ENCODE measurements around the gene POTEJ.
"Not testable (repeated sequence)": the region's sequence is repeated elsewhere in the genome, so short reads cannot be mapped to it uniquely, and the experiment has no call there.

Gene POTEJ

DNA sequence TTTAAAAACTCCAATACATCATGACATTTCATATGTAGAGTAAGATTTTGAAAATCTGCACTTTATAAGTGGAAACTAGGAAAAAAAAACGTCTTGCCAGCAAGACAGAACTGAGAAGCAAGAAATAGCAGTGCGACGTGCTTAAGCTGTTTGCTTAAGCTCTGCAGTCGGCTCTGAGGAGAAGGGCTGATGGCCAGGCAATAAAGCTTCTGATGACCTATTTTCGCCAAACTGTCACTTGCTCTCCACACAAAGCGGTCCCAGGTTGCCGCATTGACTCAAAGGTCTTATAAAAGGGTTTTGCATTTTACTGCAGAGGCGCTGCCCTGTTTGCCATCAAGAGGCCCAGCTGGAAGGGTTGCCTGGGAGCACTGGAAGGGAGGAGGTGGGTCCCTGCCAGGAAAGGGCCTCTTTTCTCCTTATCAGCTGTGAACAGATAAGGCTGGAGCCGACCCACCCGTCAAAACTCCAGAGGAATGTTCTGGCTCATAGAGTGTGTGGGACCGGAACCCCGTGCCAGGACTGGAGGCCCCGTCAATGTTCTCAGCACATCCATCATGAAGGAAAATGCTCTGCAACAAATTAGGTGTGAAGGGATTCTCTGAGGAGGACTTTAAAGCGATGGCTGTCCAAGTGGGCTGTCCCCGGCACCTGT, 9.5 kb upstream of the POTEJ start:
- DNase-seq (ENCODE audit: low read depth in 2 of 2): not testable (repeated sequence)

GRCh38 chr2:130608276-130609001, 2.8 kb upstream of the POTEJ start:
- not testable (repeated sequence) for DNase-seq (ENCODE audit: low read depth in 2 of 2)

DNA sequence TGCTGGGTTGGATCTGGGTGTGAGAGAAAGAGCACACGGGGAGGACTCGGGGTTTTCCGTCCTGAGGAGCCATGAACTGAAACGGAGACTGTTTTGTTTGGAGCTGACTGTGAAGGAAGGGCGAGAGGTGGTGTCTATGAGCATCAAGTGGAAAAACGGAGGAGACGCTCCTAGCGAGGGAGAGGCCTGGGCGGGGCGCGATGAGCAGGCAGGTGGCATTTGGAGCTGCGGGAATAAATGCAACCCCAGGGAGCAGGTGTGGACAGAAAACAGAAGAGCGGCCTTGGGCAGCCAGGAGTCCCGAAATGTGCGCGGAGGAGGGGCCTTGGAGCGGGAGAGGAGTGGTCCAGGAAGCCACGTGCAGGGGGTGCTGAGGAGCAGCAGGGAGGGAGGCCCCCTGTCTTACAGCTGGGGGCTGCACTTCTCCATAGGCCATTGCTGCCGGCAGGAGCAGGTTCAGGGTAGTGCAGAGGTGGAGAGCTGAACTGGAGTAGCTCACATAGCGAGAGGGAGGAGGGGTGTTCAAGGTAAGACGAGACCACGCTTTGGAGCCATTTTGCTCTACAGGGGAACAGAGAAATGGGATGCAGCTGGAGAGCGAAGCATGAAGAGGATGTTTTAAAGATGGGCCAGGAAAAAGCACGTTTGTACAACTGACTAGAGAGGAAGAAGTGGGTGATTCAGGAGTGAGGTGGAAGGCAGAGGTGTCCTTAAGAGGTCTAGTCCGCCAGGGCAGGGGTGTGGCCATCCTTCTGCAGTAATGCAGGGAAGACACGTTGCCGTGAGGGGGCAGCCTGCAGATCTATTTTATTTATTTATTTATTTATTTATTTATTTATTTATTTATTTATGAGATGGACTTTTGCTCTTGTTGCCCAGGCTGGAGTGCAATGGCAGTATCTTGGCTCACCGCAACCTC, 2.0 kb upstream of the POTEJ start:
- DNase-seq (ENCODE audit: low read depth in 2 of 2): not testable (repeated sequence)

- not testable (repeated sequence) for DNase-seq (ENCODE audit: low read depth in 2 of 2)
Measured at GRCh38 chr2:130610486-130610885, 754 bp upstream of the POTEJ start.

DNA sequence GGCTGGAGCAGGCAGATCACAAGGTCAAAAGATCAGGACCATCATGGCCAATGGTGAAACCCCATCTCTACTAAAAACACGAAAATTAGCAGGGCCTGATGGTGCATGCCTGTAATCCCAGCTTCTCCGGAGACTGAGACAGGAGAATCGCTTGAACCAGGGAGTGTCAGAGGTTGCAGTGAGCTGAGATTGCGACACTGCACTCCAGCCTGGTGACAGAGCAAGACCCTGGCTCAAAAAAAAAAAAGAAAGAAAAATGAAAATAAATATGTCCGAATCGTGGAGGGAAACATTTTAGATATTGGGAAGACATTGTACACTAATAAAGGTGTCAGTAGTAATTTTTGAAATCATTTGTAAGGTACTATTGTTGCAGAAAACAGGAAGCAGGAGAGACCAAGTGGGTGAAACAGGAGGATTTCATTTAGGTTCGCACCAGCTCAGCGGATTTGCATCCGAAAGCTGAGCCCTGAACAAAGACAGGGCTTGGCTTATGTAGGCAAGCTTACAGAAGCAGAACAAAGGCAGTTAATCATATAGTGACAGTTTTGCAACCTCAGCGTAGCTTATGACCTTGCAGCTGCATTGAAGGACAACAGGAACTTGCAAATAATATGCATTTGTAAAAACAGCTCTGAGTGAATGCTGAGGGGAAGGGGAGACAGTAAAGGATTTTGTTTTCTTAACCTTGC, 17.7 kb downstream of the POTEJ start:
- not testable (repeated sequence) for DNase-seq (ENCODE audit: low read depth in 2 of 2)

GRCh38 chr2:130638973-130639372, 27.7 kb downstream of the POTEJ start:
- DNase-seq (ENCODE audit: low read depth in 2 of 2): not testable (repeated sequence)

GRCh38 chr2:130641688-130642087, 30.4 kb downstream of the POTEJ start:
- not testable (repeated sequence) for DNase-seq (ENCODE audit: low read depth in 2 of 2)

GRCh38 chr2:130649285-130649684, 38.0 kb downstream of the POTEJ start:
- DNase-seq (ENCODE audit: low read depth in 2 of 2): not testable (repeated sequence)

DNA sequence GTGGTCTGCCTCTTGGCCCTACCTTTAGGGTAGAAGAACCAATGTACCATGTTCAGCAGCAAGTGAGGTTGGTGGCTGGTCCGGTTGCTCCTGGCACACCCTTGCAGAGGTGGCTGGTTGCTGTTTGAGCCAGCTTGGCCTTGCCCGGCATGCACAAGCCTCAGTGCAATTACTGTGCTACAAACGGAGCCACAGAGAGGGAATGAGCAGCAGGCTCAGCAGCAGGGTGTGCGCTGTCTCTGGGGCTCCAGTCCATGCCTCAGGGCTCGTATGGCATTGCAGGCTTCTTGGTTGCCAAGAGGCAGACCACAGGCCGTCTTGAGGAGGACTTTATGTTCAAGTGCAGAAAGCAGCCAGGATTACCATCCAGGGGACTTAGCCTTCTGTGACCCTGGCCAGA, 53.3 kb downstream of the POTEJ start:
- not testable (repeated sequence) for DNase-seq (ENCODE audit: low read depth in 2 of 2)

- DNase-seq (ENCODE audit: low read depth in 2 of 2): not testable (repeated sequence)
Measured at GRCh38 chr2:130665596-130665995, 54.4 kb downstream of the POTEJ start.

- not testable (repeated sequence) for DNase-seq (ENCODE audit: low read depth in 2 of 2)
Measured at GRCh38 chr2:130667516-130667915, 56.3 kb downstream of the POTEJ start.

DNA sequence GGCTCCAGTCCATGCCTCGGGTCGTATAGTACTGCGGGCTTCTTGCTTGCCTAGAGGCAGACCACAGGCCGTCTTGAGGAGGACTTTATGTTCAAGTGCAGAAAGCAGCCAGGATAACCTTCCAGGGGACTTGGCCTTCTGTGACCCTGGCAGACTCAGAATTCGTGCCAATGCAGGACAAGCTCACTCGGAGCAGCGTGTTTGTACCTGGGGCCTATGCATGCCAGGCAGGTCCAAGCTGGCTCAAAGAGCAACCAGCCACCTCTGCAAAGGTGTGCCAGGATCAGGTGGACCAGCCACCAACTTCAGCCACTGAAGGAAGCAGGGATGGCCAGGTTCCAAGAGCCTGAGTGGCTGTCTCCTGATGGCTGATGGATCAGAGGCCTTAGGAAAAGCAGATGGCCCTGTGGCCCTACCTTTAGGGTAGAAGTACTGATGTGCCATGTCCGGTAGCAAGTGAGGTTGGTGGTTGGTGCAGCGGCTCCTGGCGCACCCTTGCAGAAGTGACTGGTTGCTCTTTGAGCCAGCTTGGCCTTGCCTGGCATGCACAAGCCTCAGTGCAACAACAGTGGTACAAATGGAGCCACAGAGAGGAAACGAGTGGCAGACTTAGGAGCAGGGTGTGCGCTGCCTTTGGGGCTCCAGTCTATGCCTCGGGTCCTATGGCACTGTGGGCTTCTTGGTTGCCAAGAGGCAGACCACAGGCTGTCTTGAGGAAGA, 58.9 kb downstream of the POTEJ start:
- not testable (repeated sequence) for DNase-seq (ENCODE audit: low read depth in 2 of 2)

DNA sequence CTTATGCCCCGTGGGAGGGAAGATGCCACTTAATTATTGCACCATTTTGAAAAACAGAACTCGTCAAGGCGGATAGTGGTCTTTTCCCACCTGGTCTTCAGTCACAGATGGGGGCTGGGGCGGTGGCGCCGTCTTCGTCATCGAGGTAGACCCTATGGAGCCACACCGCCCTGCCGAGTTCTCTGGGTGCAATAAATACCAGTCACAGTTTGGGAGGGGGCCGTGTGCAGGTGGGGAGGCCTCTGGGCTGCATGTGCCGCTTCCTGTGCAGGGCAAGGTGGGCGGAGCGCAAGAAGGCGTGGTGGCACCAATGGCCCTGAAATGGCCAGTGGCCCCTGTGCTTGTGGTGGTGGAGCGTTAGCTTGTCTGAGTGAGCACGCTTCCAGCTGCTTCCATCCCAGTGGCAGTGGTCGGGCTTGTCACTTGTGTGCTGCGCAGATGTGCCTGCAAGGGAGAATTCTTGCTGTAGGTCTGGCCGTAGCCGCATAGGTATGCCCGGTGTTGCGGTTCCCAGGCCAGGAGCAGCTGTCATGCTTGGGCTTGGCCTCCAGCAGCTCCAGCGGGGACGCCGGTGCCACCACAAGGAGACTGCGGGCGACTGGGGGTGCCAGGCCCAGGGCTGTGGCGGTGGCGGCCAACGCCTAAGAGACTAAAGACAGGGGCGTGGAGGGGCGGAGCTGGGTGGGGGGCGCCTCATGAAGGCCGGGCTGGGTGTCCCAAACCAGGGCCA, 81.0 kb downstream of the POTEJ start:
- DNase-seq (ENCODE audit: low read depth in 2 of 2): not testable (repeated sequence)

DNA sequence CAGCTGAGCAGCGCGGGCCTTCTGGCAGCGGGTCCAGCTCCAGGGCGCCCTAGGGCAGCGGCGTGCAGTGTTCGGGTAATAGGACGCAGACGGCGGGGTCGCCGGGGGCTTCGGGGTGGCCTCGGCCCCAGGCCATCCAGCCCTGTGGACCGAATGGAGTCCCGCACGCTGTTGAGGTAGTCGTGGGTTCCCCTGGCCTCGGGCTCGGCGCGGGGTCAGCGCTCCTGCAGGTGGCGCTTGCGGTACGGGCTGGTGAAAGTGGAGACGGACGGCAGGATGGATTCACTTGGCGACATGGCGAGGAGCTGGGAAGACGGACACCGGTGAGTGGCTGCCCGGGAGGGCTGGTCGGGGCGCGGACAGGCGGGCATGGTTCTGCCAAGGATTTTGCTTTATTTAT, 82.2 kb downstream of the POTEJ start:
- DNase-seq (ENCODE audit: low read depth in 2 of 2): not testable (repeated sequence)

DNA sequence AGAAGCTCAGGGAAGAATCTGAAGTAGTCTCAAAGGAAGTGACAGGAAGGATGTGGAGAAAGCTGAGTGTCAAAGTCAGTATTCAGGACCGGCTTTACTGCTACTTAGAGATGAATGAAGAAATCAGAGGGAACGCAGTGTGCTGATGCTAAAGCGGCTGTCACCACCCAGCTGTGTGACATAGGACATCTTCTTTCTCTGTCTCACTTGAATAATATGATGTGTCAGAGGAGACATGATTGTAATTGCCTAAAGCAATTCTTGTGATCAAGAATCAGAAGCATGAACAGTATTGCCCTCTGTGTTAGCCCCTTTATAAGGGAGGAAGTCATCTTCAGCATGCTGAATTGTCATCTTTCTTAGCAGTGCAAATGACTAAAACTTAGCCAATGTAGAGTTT, 92.0 kb downstream of the POTEJ start:
- not testable (repeated sequence) for DNase-seq (ENCODE audit: low read depth in 2 of 2)
